Ishikawa (cell line): ENCODE measurements around the gene BNIP1.

Source experiments
- CEBPB ChIP-seq: IDR thresholded peaks from 2 replicates; pipeline ENCODE4 v1.6.1; 2012
- EGR1 ChIP-seq: IDR thresholded peaks from 2 replicates; pipeline ENCODE4 v1.6.1; 2012
- EP300 ChIP-seq: IDR thresholded peaks from 2 replicates; pipeline ENCODE4 v1.6.1; 2012; ENCODE audit warnings: borderline replicate concordance
- FOXM1 ChIP-seq: IDR thresholded peaks from 2 replicates; pipeline ENCODE4 v1.6.1; 2012; ENCODE audit warnings: low read depth, borderline replicate concordance
- MAX ChIP-seq: IDR thresholded peaks from 2 replicates; pipeline ENCODE4 v1.6.1; 2012
- NFIC ChIP-seq: IDR thresholded peaks from 2 replicates; pipeline ENCODE4 v1.6.1; 2012
- RAD21 ChIP-seq: IDR thresholded peaks from 2 replicates; pipeline ENCODE4 v1.6.1; 2012; ENCODE audit warnings: low read depth
- TAF1 ChIP-seq: IDR thresholded peaks from 2 replicates; pipeline ENCODE4 v1.6.1; 2012; ENCODE audit warnings: low read depth, mild to moderate bottlenecking
- TCF12 ChIP-seq: IDR thresholded peaks from 2 replicates; pipeline ENCODE4 v1.6.1; 2012; ENCODE audit warnings: low read depth
- TEAD4 ChIP-seq: IDR thresholded peaks from 2 replicates; pipeline ENCODE4 v1.6.1; 2012
- USF1 ChIP-seq: IDR thresholded peaks from 2 replicates; pipeline ENCODE4 v1.6.1; 2012
- YY1 ChIP-seq: IDR thresholded peaks from 2 replicates; pipeline ENCODE4 v1.6.1; 2012; ENCODE audit warnings: low read depth
- ZBTB7A ChIP-seq: IDR thresholded peaks from 2 replicates; pipeline ENCODE4 v1.6.1; 2012; ENCODE audit warnings: low read depth

GRCh38 chr5:173187054-173187743 is 42.9 kb downstream of the BNIP1 start:
- TF ChIP-seq YY1 (no peak), RAD21 (no peak), MAX (no peak), EP300 (no peak), CEBPB (no peak), EGR1 (no peak), TAF1 (no peak), NFIC (no peak), TCF12 (no peak), FOXM1 (no peak), ZBTB7A (no peak), TEAD4 (no peak), USF1 (no peak)
